HEK293 (cell line): Measurements from ENCODE around the gene LAIR2.

Source experiments
- CTCF ChIA-PET: fragments of 350-600 bp; formaldehyde crosslinking; extraction: SDS; loops from one replicate; lab custom pipeline; 2021; ENCODE audit warnings: antibody characterized with exemption; lab: Yijun Ruan, JAX
- POLR2A ChIA-PET: fragments of 300-600 bp; formaldehyde crosslinking; extraction: SDS; loops from one replicate; lab custom pipeline; 2020; ENCODE audit warnings: antibody characterized with exemption, inconsistent platforms; lab: Yijun Ruan, JAX
- H3K27ac ChIP-seq: fragments of 200-500 bp; sonication (Bioruptor generic); 2 replicates; pipeline ENCODE4 v1.5.1; 2014; ENCODE audit warnings: low read depth, low read length, control low read depth, inconsistent platforms; ENCODE audit errors: extremely low read depth
- H3K36me3 ChIP-seq, 2 experiments: fragments of 200-500 bp in 1 of 2; sonication (Bioruptor generic) in 1 of 2; 1 replicate in 1 of 2; 2 replicates in 1 of 2; pipeline ENCODE4 v1.5.1; 2014 to 2017; ENCODE audit warnings: inconsistent platforms in 2 of 2, low read length in 2 of 2; ENCODE audit not compliant: control insufficient read depth in 2 of 2, insufficient read depth in 1 of 2
- H3K4me1 ChIP-seq: fragments of 200-500 bp; sonication (Bioruptor generic); 2 replicates; pipeline ENCODE4 v1.5.1; 2014; ENCODE audit warnings: mild to moderate bottlenecking, low read length, inconsistent platforms; ENCODE audit not compliant: control insufficient read depth, insufficient read depth
- H3K4me3 ChIP-seq: 2 replicates; pipeline ENCODE4 v1.5.1; 2011; ENCODE audit warnings: low read depth, mild to moderate bottlenecking, control low read depth, low read length, moderate library complexity
- H3K9me3 ChIP-seq: fragments of 200-500 bp; sonication (Bioruptor generic); 2 replicates; pipeline ENCODE4 v1.5.1; 2014; ENCODE audit warnings: low read depth, low read length, inconsistent platforms; ENCODE audit not compliant: control insufficient read depth, insufficient read depth
- BCL11A ChIP-seq: fragments of 450-650 bp; formaldehyde crosslinking; IDR thresholded peaks from 2 replicates; pipeline ENCODE4 v1.5.1; 2016; ENCODE audit warnings: low read depth, missing biosample characterization, missing genetic modification characterization
- CTCF ChIP-seq: fragments of 450-650 bp; formaldehyde crosslinking; IDR thresholded peaks from 2 replicates; pipeline ENCODE4 v1.5.1; 2016; ENCODE audit warnings: missing biosample characterization, missing genetic modification characterization
- FEZF1 ChIP-seq: fragments of 450-650 bp; formaldehyde crosslinking; IDR thresholded peaks from 2 replicates; pipeline ENCODE4 v1.5.1; 2016; ENCODE audit warnings: missing biosample characterization, missing genetic modification characterization
- GFI1B ChIP-seq: fragments of 450-650 bp; formaldehyde crosslinking; IDR thresholded peaks from 2 replicates; pipeline ENCODE4 v1.5.1; 2016; ENCODE audit warnings: missing biosample characterization, missing genetic modification characterization
- GLI2 ChIP-seq: fragments of 450-650 bp; formaldehyde crosslinking; IDR thresholded peaks from 2 replicates; pipeline ENCODE4; 2017; ENCODE audit warnings: missing biosample characterization, missing genetic modification characterization, low read depth, borderline replicate concordance
- GLI4 ChIP-seq: fragments of 450-650 bp; formaldehyde crosslinking; IDR thresholded peaks from 2 replicates; pipeline ENCODE4 v1.5.1; 2016; ENCODE audit warnings: missing biosample characterization, missing genetic modification characterization
- HOXD13 ChIP-seq: sonication (generic); formaldehyde crosslinking; IDR thresholded peaks from 2 replicates; pipeline ENCODE4 v1.8.0; 2022; ENCODE audit warnings: missing genetic modification reagents, borderline replicate concordance
- IKZF3 ChIP-seq: fragments of 450-650 bp; IDR thresholded peaks from 2 replicates; pipeline ENCODE4 v1.5.0; 2018; ENCODE audit warnings: missing biosample characterization, mild to moderate bottlenecking, missing genetic modification characterization, moderate library complexity
- KLF1 ChIP-seq: fragments of 450-650 bp; formaldehyde crosslinking; IDR thresholded peaks from 2 replicates; pipeline ENCODE4 v1.5.1; 2016; ENCODE audit warnings: missing biosample characterization, missing genetic modification characterization
- KLF17 ChIP-seq: fragments of 450-650 bp; formaldehyde crosslinking; IDR thresholded peaks from 2 replicates; pipeline ENCODE4 v1.5.1; 2016; ENCODE audit warnings: missing biosample characterization, missing genetic modification characterization
- KLF9 ChIP-seq: fragments of 450-650 bp; formaldehyde crosslinking; IDR thresholded peaks from 2 replicates; pipeline ENCODE4 v1.5.1; 2016; ENCODE audit warnings: missing biosample characterization, missing genetic modification characterization, low read depth
- SCRT1 ChIP-seq: fragments of 450-650 bp; formaldehyde crosslinking; IDR thresholded peaks from 2 replicates; pipeline ENCODE4 v1.5.1; 2016; ENCODE audit warnings: missing biosample characterization, missing genetic modification characterization, borderline replicate concordance
- ZFHX2 ChIP-seq: fragments of 450-650 bp; formaldehyde crosslinking; conservative IDR thresholded peaks from 2 replicates; pipeline ENCODE4 v1.5.1; 2016; ENCODE audit warnings: missing biosample characterization, missing genetic modification characterization
- ZFP37 ChIP-seq: fragments of 450-650 bp; formaldehyde crosslinking; IDR thresholded peaks from 2 replicates; pipeline ENCODE4 v1.5.1; 2016; ENCODE audit warnings: missing biosample characterization, missing genetic modification characterization
- ZNF174 ChIP-seq: fragments of 450-650 bp; formaldehyde crosslinking; IDR thresholded peaks from 2 replicates; pipeline ENCODE4 v1.5.0; 2017; ENCODE audit warnings: missing biosample characterization, mild to moderate bottlenecking, missing genetic modification characterization
- ZNF2 ChIP-seq: fragments of 450-650 bp; formaldehyde crosslinking; IDR thresholded peaks from 2 replicates; pipeline ENCODE4 v1.5.1; 2016; ENCODE audit warnings: missing biosample characterization, missing genetic modification characterization
- ZNF211 ChIP-seq: fragments of 450-650 bp; formaldehyde crosslinking; IDR thresholded peaks from 2 replicates; pipeline ENCODE4 v1.5.1; 2016; ENCODE audit warnings: low read depth, missing biosample characterization, missing genetic modification characterization
- ZNF239 ChIP-seq: fragments of 450-650 bp; formaldehyde crosslinking; IDR thresholded peaks from 2 replicates; pipeline ENCODE4 v1.5.1; 2016; ENCODE audit warnings: missing biosample characterization, missing genetic modification characterization
- ZNF24 ChIP-seq: fragments of 450-650 bp; formaldehyde crosslinking; IDR thresholded peaks from 2 replicates; pipeline ENCODE4 v1.5.1; 2016; ENCODE audit warnings: missing biosample characterization, missing genetic modification characterization
- ZNF274 ChIP-seq, 2 experiments: fragments of 200-500 bp in 1 of 2; fragments of 450-650 bp in 1 of 2; sonication (Bioruptor generic) in 1 of 2; formaldehyde crosslinking in 1 of 2; IDR thresholded peaks; 2 replicates each; pipeline versions ENCODE4 v1.5.1 to v1.6.1; 2014 to 2016; ENCODE audit warnings: borderline replicate concordance in 1 of 2, inconsistent platforms in 1 of 2, low read length in 1 of 2, missing biosample characterization in 1 of 2, missing genetic modification characterization in 1 of 2
- ZNF433 ChIP-seq: fragments of 450-650 bp; formaldehyde crosslinking; IDR thresholded peaks from 2 replicates; pipeline ENCODE4 v1.5.1; 2016; ENCODE audit warnings: missing biosample characterization, missing genetic modification characterization, low read depth
- ZNF501 ChIP-seq: fragments of 450-650 bp; formaldehyde crosslinking; IDR thresholded peaks from 2 replicates; pipeline ENCODE4 v1.5.1; 2016; ENCODE audit warnings: missing biosample characterization, missing genetic modification characterization
- ZNF510 ChIP-seq: fragments of 450-650 bp; formaldehyde crosslinking; IDR thresholded peaks from 2 replicates; pipeline ENCODE4 v1.5.1; 2018; ENCODE audit warnings: mild to moderate bottlenecking, missing genetic modification characterization, missing biosample characterization; ENCODE audit not compliant: insufficient replicate concordance
- ZNF555 ChIP-seq: fragments of 450-650 bp; formaldehyde crosslinking; conservative IDR thresholded peaks from 2 replicates; pipeline ENCODE4 v1.5.1; 2017; ENCODE audit warnings: missing biosample characterization, mild to moderate bottlenecking, missing genetic modification characterization, inconsistent platforms
- ZNF571 ChIP-seq: fragments of 450-650 bp; formaldehyde crosslinking; IDR thresholded peaks from 2 replicates; pipeline ENCODE4 v1.5.0; 2017; ENCODE audit warnings: missing biosample characterization, missing genetic modification characterization
- ZNF600 ChIP-seq: fragments of 450-650 bp; formaldehyde crosslinking; IDR thresholded peaks from 2 replicates; pipeline ENCODE4 v1.5.1; 2016; ENCODE audit warnings: missing biosample characterization, missing genetic modification characterization
- ZNF624 ChIP-seq: fragments of 450-650 bp; formaldehyde crosslinking; IDR thresholded peaks from 2 replicates; pipeline ENCODE4 v1.5.1; 2017; ENCODE audit warnings: missing biosample characterization, missing genetic modification characterization
- ZNF791 ChIP-seq: fragments of 450-650 bp; formaldehyde crosslinking; IDR thresholded peaks from 2 replicates; pipeline ENCODE4 v1.5.1; 2016; ENCODE audit warnings: missing biosample characterization, missing genetic modification characterization
- TF ChIP-seq, protein P1 (sequence below): fragments of 450-650 bp; formaldehyde crosslinking; IDR thresholded peaks from 2 replicates; pipeline ENCODE4 v1.5.1; 2016; ENCODE audit warnings: missing biosample characterization, missing genetic modification characterization

Gene LAIR2

DNA sequence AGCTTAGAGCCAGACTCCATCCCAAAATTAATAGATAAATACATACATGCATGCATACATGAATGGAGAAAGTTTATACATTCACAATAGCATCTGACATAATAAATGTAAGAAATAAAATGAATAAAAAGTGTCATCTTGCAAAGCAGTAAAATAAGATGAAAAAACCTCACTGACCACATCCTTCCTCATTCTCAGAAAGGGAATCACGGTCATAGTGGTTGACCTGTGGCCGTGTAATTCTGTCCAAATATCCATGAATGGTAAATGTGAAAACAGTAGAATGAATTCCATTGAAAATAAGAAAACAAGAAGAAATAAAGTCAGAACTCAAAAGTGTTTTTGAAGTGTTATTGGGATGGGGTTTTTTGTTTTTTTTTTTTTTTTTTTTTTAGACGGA lies 19.7 kb upstream of the LAIR2 start (continued):
- no peak for TF ChIP-seq KLF17
- TF ChIP-seq, all 188 proteins: peak for 0

DNA sequence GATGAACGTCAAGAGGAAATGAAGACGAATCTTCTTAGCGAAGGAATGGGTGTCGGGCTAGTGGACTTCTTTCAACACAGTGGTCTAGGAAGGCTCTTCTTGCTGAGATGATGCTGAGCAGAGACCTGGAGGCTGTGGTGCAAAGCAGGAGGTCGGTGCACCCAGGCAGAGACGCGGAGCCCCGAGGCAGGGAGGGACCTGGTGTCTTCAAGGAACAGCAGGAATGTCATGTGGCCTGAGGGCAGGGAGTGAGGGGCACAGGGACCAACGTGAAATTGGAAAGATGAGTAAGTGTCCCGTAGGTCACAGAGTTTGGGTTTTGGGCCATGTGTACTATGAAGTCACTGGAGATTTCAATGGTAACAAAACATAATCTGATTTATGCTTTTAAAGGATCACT lies 18.2 kb upstream of the LAIR2 start:
- CTCF ChIA-PET: no interaction called here
- Histone ChIP-seq H3K9me3 (no peaks in the 10 kb centered on the region), H3K27ac (no peak overlapping the region), H3K4me3 (no peak overlapping the region), H3K36me3 (no peaks in the 10 kb centered on the region), H3K4me1 (no peaks in the 10 kb centered on the region)
- POLR2A ChIA-PET: no interaction called here
- TF ChIP-seq KLF9 (tag by site-specific recombination) (no peak), BCL11A (tag by site-specific recombination) (no peak), FEZF1 (tag by site-specific recombination) (no peak), ZNF433 (tag by site-specific recombination) (no peak), KLF17 (no peak), ZNF555 (tag by site-specific recombination) (no peak), ZNF571 (tag by site-specific recombination) (no peak), SCRT1 (no peak), GLI4 (tag by site-specific recombination) (no peak), IKZF3 (no peak), HOXD13 (CRISPR knock-in tag) (no peak), ZNF791 (tag by site-specific recombination) (no peak), ZFP37 (no peak), GLI2 (tag by site-specific recombination) (no peak), CTCF (tag by site-specific recombination) (no peak), ZNF501 (tag by site-specific recombination) (no peak)

GRCh38 chr19:54485851-54486250 lies 16.8 kb upstream of the LAIR2 start:
- Histone ChIP-seq H3K27ac (no peak overlapping the region), H3K4me1 (no peaks in the 10 kb centered on the region), H3K36me3 (no peaks in the 10 kb centered on the region), H3K4me3 (no peak overlapping the region), H3K9me3 (no peaks in the 10 kb centered on the region)
- CTCF ChIA-PET: interaction anchor here (1.2 kb wide), 1 partner anchor 168 kb away, joined by 3 read pairs; no protein-coding TSS in a partner anchor
- POLR2A ChIA-PET: interaction anchor here (1.2 kb wide), 1 partner anchor 12 kb away, joined by 3 read pairs; no protein-coding TSS in a partner anchor
- TF ChIP-seq ZFHX2: no peak
- no peak for TF ChIP-seq ZNF274 (IDR thresholded peaks at IDR 0.05; ENCODE audit: low read length)
- TF ChIP-seq ZNF274 (tag by site-specific recombination; IDR thresholded peaks at IDR 0.05; ENCODE audit: borderline replicate concordance): no peak
- no peak for TF ChIP-seq ZNF624 (tag by site-specific recombination)
- no peak for TF ChIP-seq ZNF239 (tag by site-specific recombination)
- TF ChIP-seq GFI1B (tag by site-specific recombination): no peak
- TF ChIP-seq ZNF174 (tag by site-specific recombination): no peak
- TF ChIP-seq ZNF24 (tag by site-specific recombination): no peak
- no peak for TF ChIP-seq ZNF2
- TF ChIP-seq KLF1 (tag by site-specific recombination): no peak
- TF ChIP-seq ZNF510: no peak
- no peak for TF ChIP-seq ZNF211 (tag by site-specific recombination)
- TF ChIP-seq ZNF600: no peak
- TF ChIP-seq, protein P1, sequence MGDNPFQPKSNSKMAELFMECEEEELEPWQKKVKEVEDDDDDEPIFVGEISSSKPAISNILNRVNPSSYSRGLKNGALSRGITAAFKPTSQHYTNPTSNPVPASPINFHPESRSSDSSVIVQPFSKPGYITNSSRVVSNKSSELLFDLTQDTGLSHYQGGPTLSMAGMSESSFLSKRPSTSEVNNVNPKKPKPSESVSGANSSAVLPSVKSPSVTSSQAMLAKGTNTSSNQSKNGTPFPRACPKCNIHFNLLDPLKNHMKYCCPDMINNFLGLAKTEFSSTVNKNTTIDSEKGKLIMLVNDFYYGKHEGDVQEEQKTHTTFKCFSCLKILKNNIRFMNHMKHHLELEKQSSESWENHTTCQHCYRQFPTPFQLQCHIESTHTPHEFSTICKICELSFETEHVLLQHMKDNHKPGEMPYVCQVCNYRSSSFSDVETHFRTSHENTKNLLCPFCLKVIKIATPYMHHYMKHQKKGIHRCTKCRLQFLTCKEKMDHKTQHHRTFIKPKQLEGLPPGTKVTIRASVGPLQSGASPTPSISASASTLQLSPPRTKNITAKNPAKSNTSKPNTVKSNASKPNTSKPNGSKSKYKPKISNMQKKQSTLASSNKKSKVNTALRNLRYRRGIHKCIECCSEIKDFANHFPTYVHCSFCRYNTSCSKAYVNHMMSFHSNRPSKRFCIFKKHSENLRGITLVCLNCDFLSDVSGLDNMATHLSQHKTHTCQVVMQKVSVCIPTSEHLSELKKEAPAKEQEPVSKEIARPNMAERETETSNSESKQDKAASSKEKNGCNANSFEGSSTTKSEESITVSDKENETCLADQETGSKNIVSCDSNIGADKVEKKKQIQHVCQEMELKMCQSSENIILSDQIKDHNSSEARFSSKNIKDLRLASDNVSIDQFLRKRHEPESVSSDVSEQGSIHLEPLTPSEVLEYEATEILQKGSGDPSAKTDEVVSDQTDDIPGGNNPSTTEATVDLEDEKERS (tag by site-specific recombination): no peak
- TF ChIP-seq ZFP37: no peak
